ENCODE measurements around the gene INTS1.

DNA sequence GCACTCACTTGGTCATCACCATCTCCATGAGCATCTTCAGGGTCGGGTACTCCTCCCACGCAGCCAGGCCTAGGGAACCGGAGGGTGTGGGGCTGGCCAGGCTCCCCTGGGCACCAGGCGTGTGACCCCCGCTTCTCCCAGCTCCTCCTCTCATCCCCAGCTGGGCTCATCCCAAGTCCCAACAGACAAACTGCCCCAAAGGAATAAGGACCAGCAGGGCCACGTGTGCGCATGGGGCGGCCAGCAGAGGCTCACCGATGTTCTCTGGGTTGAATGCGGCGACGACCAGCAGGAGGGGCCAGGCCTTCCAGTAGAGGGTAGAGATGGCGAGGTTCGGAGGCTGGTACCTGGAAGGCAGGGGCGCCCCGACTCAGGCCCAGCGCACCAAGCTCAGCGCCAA lies 14.9 kb downstream of the INTS1 start:
- TF ChIP-seq, protein P1, sequence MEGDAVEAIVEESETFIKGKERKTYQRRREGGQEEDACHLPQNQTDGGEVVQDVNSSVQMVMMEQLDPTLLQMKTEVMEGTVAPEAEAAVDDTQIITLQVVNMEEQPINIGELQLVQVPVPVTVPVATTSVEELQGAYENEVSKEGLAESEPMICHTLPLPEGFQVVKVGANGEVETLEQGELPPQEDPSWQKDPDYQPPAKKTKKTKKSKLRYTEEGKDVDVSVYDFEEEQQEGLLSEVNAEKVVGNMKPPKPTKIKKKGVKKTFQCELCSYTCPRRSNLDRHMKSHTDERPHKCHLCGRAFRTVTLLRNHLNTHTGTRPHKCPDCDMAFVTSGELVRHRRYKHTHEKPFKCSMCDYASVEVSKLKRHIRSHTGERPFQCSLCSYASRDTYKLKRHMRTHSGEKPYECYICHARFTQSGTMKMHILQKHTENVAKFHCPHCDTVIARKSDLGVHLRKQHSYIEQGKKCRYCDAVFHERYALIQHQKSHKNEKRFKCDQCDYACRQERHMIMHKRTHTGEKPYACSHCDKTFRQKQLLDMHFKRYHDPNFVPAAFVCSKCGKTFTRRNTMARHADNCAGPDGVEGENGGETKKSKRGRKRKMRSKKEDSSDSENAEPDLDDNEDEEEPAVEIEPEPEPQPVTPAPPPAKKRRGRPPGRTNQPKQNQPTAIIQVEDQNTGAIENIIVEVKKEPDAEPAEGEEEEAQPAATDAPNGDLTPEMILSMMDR (conservative IDR thresholded peaks at IDR 0.05; ENCODE audit: low read depth, low read length) = no peak
- TF ChIP-seq POLR2A (IDR thresholded peaks at IDR 0.05; ENCODE audit: low read depth, low read length) (no peak), RAD21 (IDR thresholded peaks at IDR 0.05; ENCODE audit: low read length) (no peak), MAFK (IDR thresholded peaks at IDR 0.05; ENCODE audit: low read depth, low read length) (no peak), MXI1 (IDR thresholded peaks at IDR 0.05; ENCODE audit: borderline replicate concordance, low read depth, low read length) (no peak), BHLHE40 (IDR thresholded peaks at IDR 0.05; ENCODE audit: low read depth, low read length) (no peak), RCOR1 (IDR thresholded peaks at IDR 0.05; ENCODE audit: insufficient replicate concordance, low read length) (no peak)

All from IMR-90 (cell line).